Adrenal gland (tissue), 5 donors: ENCODE data around the gene NAV2.

ENCODE experiments used
- POLR2A ChIP-seq, 2 donors: fragments of 450-650 bp; IDR thresholded peaks; one replicate each; pipeline ENCODE4 v1.6.1; 2017; ENCODE audit warnings: antibody characterized with exemption in 2 of 2, mild to moderate bottlenecking in 2 of 2, moderate library complexity in 1 of 2
- TF ChIP-seq, protein P1 (sequence below), 6 experiments: fragments of 450-650 bp in 4 of 6; fragments of 200-600 bp in 2 of 6; sonication (generic) in 1 of 6; IDR thresholded peaks; 1 replicate in 5 of 6; 2 replicates in 1 of 6; pipeline versions ENCODE4 v1.5.1 to v1.8.0; 2016 to 2021; ENCODE audit warnings: antibody characterized with exemption in 6 of 6, mild to moderate bottlenecking in 2 of 6, moderate library complexity in 1 of 6
- donor health status: DM: no; HTN: no; CAD: no.

DNA sequence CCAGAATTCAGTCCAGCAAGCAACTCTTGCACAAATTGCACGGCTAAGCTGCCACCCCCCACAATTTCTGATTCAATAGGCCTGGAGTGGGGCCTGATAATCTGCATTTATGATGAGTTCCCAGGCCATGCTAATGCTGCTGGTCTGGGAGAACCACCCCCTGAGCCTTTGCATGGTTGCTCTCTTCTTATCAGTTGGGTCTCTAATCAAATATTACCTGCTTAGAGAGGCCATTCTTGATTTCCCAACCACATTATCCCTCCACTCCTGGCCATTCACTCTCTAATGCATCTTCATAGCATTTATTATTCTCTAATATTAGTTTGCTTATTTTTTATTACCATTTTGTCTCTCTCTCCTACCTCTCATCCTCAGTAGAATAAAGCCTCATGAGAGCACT lies 99.5 kb downstream of the NAV2 start:
- TF ChIP-seq, protein P1, sequence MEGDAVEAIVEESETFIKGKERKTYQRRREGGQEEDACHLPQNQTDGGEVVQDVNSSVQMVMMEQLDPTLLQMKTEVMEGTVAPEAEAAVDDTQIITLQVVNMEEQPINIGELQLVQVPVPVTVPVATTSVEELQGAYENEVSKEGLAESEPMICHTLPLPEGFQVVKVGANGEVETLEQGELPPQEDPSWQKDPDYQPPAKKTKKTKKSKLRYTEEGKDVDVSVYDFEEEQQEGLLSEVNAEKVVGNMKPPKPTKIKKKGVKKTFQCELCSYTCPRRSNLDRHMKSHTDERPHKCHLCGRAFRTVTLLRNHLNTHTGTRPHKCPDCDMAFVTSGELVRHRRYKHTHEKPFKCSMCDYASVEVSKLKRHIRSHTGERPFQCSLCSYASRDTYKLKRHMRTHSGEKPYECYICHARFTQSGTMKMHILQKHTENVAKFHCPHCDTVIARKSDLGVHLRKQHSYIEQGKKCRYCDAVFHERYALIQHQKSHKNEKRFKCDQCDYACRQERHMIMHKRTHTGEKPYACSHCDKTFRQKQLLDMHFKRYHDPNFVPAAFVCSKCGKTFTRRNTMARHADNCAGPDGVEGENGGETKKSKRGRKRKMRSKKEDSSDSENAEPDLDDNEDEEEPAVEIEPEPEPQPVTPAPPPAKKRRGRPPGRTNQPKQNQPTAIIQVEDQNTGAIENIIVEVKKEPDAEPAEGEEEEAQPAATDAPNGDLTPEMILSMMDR (IDR thresholded peaks at IDR 0.05): no peak
- no peak for TF ChIP-seq POLR2A (IDR thresholded peaks at IDR 0.05)
